H1 (cell line): ENCODE results near the gene UCP1. TPM values are rescaled to one million over a fixed set of nuclear protein-coding genes. Genes with fewer than 3 reads are reported as not detected.

Source experiments
- CTBP2 ChIP-seq: IDR thresholded peaks from 2 replicates; pipeline ENCODE4 v1.7.0; 2011; ENCODE audit warnings: borderline replicate concordance, mild to moderate bottlenecking, moderate library complexity, mixed read lengths, low read length; ENCODE audit not compliant: insufficient read depth, insufficient read length
- EGR1 ChIP-seq: IDR thresholded peaks from 2 replicates; pipeline ENCODE4 v1.6.1; 2011; ENCODE audit warnings: low read depth, low read length, borderline replicate concordance
- FOSL1 ChIP-seq: IDR thresholded peaks from 2 replicates; pipeline ENCODE4 v1.6.1; 2011; ENCODE audit warnings: mild to moderate bottlenecking, low read depth, low read length, moderate library complexity; ENCODE audit not compliant: insufficient read depth
- GTF2F1 ChIP-seq: IDR thresholded peaks from 2 replicates; pipeline ENCODE4 v1.6.1; 2012; ENCODE audit warnings: low read depth, low read length, improper control_type of control experiment, borderline replicate concordance
- HDAC2 ChIP-seq, 2 experiments: fragments of 300-600 bp in 1 of 2; sonication (generic) in 1 of 2; IDR thresholded peaks; 2 replicates each; pipeline ENCODE4 v1.6.1; 2011 to 2012; ENCODE audit warnings: low read depth in 2 of 2, low read length in 2 of 2, mild to moderate bottlenecking in 2 of 2, moderate library complexity in 2 of 2, borderline replicate concordance in 1 of 2, inconsistent platforms in 1 of 2
- JUND ChIP-seq: IDR thresholded peaks from 2 replicates; pipeline ENCODE4 v1.6.1; 2011; ENCODE audit warnings: mild to moderate bottlenecking, improper control_type of control experiment, low read length
- MAFK ChIP-seq: IDR thresholded peaks from 2 replicates; pipeline ENCODE4 v1.6.1; 2012; ENCODE audit warnings: low read depth, mild to moderate bottlenecking, improper control_type of control experiment, low read length
- NANOG ChIP-seq: IDR thresholded peaks from 2 replicates; pipeline ENCODE4 v1.6.1; 2011; ENCODE audit warnings: low read length, low read depth, mild to moderate bottlenecking, inconsistent platforms; ENCODE audit not compliant: insufficient read depth, poor library complexity, severe bottlenecking
- RAD21 ChIP-seq, 2 experiments: IDR thresholded peaks in 1 of 2; conservative IDR thresholded peaks in 1 of 2; 2 replicates each; pipeline ENCODE4 v1.6.1; 2011; ENCODE audit warnings: low read depth in 2 of 2, low read length in 2 of 2, improper control_type of control experiment in 1 of 2, inconsistent platforms in 1 of 2, mild to moderate bottlenecking in 1 of 2, moderate library complexity in 1 of 2
- RBBP5 ChIP-seq: IDR thresholded peaks from 2 replicates; pipeline ENCODE4 v1.7.1; 2012; ENCODE audit warnings: low read depth, mild to moderate bottlenecking, inconsistent platforms, low read length, moderate library complexity, borderline replicate concordance
- RNF2 ChIP-seq: fragments of 200-900, 300-1000 bp; sonication (generic); IDR thresholded peaks from 2 replicates; pipeline ENCODE4 v1.7.1; 2016; ENCODE audit warnings: borderline replicate concordance, low read depth, mild to moderate bottlenecking, antibody characterized with exemption, low read length; ENCODE audit not compliant: poor library complexity, severe bottlenecking; ENCODE audit errors: missing control alignments
- SAP30 ChIP-seq: fragments of 300-600 bp; sonication (generic); IDR thresholded peaks from 2 replicates; pipeline ENCODE4 v1.7.1; 2012; ENCODE audit warnings: low read length, moderate library complexity, mild to moderate bottlenecking, inconsistent platforms; ENCODE audit not compliant: insufficient read depth, insufficient replicate concordance
- SRF ChIP-seq: IDR thresholded peaks from 2 replicates; pipeline ENCODE4 v1.6.1; 2011; ENCODE audit warnings: mild to moderate bottlenecking, low read depth, low read length, moderate library complexity
- SUZ12 ChIP-seq: fragments of 200-600 bp; sonication (generic); IDR thresholded peaks from 2 replicates; pipeline ENCODE4 v1.6.1; 2012; ENCODE audit warnings: mild to moderate bottlenecking, inconsistent platforms, low read length, moderate library complexity, mixed read lengths
- TBP ChIP-seq: IDR thresholded peaks from 2 replicates; pipeline ENCODE4 v1.6.1; 2011; ENCODE audit warnings: low read depth, low read length, improper control_type of control experiment
- polyA plus RNA-seq, 7 experiments: library from polyadenylated mRNA; depleted of rRNA in 3 of 7; stranded (reverse) in 5 of 7; unstranded in 2 of 7; fragments of >200 nt in 5 of 7; fragments of 200-250 nt in 2 of 7; gene quantifications; 1 replicate in 5 of 7; 2 replicates in 1 of 7; 4 replicates in 1 of 7; pipeline versions ENCODE4 v1.2.1 to v1.2.3, GENCODE V29; 2011 to 2013; ENCODE audit warnings: missing spikeins in 2 of 7, mixed read lengths in 2 of 7
- total RNA-seq: library from RNA; stranded (reverse); fragmentation: NEBNext Ultra II Directional; extraction: Animal tissue kit (Norgen Biotek cat#: 25700); gene quantifications from 2 replicates; pipeline ENCODE4 v1.2.1, GENCODE V29; 2021
- TF ChIP-seq, protein P1 (sequence below): IDR thresholded peaks from 2 replicates; pipeline ENCODE4 v1.6.1; 2011; ENCODE audit warnings: low read length, improper control_type of control experiment
- TF ChIP-seq, protein P2 (sequence below), 3 experiments: IDR thresholded peaks; 1 replicate in 2 of 3; 2 replicates in 1 of 3; pipeline versions ENCODE4 v1.5.1 to v1.6.1; 2011; ENCODE audit warnings: low read length in 3 of 3, mild to moderate bottlenecking in 3 of 3, inconsistent platforms in 2 of 3, low read depth in 1 of 3, moderate library complexity in 1 of 3; ENCODE audit not compliant: insufficient read depth in 1 of 3; ENCODE audit errors: control extremely low read depth in 1 of 3

Gene UCP1
- total and polyA plus RNA-seq, 2 of the 8 experiments (the other 6 are each of a cell fraction or from before 2014, with no cell fraction given): 0.20 to 0.44 TPM

DNA sequence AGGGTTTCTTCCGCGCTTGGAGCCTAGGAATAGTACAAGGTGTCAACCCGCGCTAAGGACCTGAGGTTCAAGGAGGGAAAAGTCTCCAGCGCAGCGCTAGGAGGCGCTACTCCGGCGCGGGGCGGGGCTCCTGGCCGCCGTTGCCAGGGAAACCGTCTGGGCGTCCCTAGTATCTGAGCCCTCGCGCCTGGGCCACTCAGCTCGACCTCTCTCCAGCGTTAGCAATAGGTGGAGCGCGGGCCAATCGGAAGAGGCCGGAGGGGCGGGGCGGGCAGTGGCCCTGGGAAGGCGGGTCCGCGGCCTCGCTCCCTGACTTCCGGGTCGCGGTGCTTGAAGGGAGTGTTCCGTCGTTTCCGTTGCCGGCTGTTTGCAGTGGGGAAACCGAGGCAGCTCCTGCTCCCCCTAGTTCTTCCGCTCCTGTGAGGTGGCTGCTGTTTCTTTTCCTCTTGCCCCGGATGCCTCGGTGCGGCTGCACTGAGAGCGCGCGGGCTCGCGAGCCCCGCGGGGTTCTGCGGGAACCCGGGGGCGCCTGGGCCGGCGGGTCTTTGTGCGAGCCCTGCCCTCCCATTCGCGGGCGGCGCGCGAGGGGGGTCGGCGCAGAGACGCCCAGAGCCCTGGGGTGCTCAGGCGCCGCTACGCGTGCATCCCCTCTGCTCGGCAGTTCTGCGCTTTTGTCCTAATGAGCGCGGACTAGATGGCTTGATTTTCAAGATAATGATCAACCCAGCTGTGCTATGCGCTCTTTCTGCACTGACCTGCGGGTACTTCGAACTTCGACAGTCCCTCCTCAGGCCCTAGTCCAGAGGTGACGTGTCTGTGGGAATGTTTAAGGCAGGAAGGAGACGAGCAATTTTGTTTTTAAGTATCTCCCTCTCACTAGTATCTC is 44.7 kb downstream of the UCP1 start, which contains the start of gene ELMOD2 (continued):
- TF ChIP-seq SRF (no peak), EGR1 (no peak), RAD21 (IDR thresholded peaks at IDR 0.05 in 1 of 2, conservative IDR thresholded peaks at IDR 0.05 in 1 of 2; ENCODE audit: low read depth in 2 of 2, low read length in 2 of 2) (peak; percentile 60 to 66), FOSL1 (0 out of 2 replicates have a peak, but pooled peaks have one; percentile 34), JUND (no peak), NANOG (peak; percentile 8), GTF2F1 (no peak), MAFK (no peak), CTBP2 (peak; percentile 26), HDAC2 (IDR thresholded peaks at IDR 0.05; ENCODE audit: borderline replicate concordance in 1 of 2, low read depth in 2 of 2, low read length in 2 of 2) (peak in 1 of 2 experiments; percentile 69; a peak in 1 of 4 replicates), RBBP5 (peak; percentile 94), SUZ12 (no peak), TBP (peak; percentile 65), SAP30 (no peak), RNF2 (no peak)
- TF ChIP-seq, protein P1, sequence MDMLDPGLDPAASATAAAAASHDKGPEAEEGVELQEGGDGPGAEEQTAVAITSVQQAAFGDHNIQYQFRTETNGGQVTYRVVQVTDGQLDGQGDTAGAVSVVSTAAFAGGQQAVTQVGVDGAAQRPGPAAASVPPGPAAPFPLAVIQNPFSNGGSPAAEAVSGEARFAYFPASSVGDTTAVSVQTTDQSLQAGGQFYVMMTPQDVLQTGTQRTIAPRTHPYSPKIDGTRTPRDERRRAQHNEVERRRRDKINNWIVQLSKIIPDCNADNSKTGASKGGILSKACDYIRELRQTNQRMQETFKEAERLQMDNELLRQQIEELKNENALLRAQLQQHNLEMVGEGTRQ: 0 out of 2 replicates have a peak, but pooled peaks have one; percentile 5
- TF ChIP-seq, protein P2, sequence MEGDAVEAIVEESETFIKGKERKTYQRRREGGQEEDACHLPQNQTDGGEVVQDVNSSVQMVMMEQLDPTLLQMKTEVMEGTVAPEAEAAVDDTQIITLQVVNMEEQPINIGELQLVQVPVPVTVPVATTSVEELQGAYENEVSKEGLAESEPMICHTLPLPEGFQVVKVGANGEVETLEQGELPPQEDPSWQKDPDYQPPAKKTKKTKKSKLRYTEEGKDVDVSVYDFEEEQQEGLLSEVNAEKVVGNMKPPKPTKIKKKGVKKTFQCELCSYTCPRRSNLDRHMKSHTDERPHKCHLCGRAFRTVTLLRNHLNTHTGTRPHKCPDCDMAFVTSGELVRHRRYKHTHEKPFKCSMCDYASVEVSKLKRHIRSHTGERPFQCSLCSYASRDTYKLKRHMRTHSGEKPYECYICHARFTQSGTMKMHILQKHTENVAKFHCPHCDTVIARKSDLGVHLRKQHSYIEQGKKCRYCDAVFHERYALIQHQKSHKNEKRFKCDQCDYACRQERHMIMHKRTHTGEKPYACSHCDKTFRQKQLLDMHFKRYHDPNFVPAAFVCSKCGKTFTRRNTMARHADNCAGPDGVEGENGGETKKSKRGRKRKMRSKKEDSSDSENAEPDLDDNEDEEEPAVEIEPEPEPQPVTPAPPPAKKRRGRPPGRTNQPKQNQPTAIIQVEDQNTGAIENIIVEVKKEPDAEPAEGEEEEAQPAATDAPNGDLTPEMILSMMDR (IDR thresholded peaks at IDR 0.05; ENCODE audit: control extremely low read depth in 1 of 3, insufficient read depth in 1 of 3, low read depth in 1 of 3, low read length in 3 of 3): peak; percentile 85 to 97 (median 93)
